ENCODE data around the gene C16orf89. TPM values are rescaled to one million over a fixed set of nuclear protein-coding genes. Genes with fewer than 3 reads are reported as not detected.
"Not testable (repeated sequence)": the region's sequence is repeated elsewhere in the genome, so short reads cannot be mapped to it uniquely, and the experiment has no call there.

The C16orf89 gene, protein sequence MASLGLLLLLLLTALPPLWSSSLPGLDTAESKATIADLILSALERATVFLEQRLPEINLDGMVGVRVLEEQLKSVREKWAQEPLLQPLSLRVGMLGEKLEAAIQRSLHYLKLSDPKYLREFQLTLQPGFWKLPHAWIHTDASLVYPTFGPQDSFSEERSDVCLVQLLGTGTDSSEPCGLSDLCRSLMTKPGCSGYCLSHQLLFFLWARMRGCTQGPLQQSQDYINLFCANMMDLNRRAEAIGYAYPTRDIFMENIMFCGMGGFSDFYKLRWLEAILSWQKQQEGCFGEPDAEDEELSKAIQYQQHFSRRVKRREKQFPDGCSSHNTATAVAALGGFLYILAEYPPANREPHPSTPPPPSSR
- total RNA-seq (not detected), polyA plus RNA-seq (ENCODE audit: insufficient read depth in 1 of 8, insufficient read length in 8 of 8, low replicate concordance in 1 of 8) (1 to 10 TPM in 1 of 8 donors, under 1 TPM in 7; 0.17 to 5.4 (median 0.39) TPM)
- long read RNA-seq, donor 1 = 0 reads
- long read RNA-seq, donor 2 = 0 reads
- long read RNA-seq, donor 3 = 0 reads
- long read RNA-seq, donor 4 = 0 reads
- long read RNA-seq, donor 5 = 0 reads
- long read RNA-seq, donor 6 = 0 reads
- long read RNA-seq, donor 7 = 0 reads
- long read RNA-seq, donor 8 = 0 reads
- long read RNA-seq, donor 9 = 0 reads
- long read RNA-seq, donor 10 = 0 reads
- long read RNA-seq, donor 11 = 0 reads

DNA sequence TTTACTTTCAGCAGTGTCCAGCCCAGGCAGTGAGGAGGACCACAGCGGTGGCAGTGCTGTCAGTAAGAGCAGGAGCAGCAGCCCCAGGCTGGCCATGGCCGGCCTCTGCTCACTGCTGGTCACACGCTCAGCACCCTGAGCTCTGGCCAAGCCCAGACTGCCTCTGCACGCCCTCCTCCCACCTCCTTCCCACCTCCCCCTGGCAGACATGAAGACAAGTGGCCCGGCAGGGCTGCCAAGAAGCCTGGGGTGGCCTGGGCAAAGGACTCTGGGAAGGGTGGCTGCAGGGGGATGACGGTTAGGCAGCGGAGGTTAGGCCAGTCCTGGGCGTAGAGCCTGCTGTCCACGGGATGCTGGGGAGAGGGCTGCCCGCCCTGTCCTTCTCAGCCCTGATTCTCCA lies at the start of gene C16orf89:
Gene C16orf89, minus strand, starts transcription at position 144 of the 400 bp plus-strand sequence. Its CDS starts 48 bp downstream, at position 96.
- Histone ChIP-seq H3K36me3 (ENCODE audit: control insufficient read depth, insufficient read depth, low read length) (no peaks in the 10 kb centered on the region), H3K9me3 (replicated peaks; ENCODE audit: control insufficient read depth, low read depth, low read length) (no peaks in the 10 kb centered on the region), H3K27me3 (ENCODE audit: control insufficient read depth, insufficient read depth, low read length) (peaks cover 2% of the 10 kb centered on the region), H3K4me3 (ENCODE audit: low read length) (no peak within 1 kb of the TSS), H3K27ac (ENCODE audit: low read length) (no peak within 1 kb of the TSS), H3K4me1 (ENCODE audit: control insufficient read depth, insufficient read depth, low read length) (no peaks in the 10 kb centered on the region)
- 53% methylated on average over 5 of the region's 10 CpGs for WGBS (ENCODE audit: insufficient coverage)
- DNase-seq = no peak

DNA sequence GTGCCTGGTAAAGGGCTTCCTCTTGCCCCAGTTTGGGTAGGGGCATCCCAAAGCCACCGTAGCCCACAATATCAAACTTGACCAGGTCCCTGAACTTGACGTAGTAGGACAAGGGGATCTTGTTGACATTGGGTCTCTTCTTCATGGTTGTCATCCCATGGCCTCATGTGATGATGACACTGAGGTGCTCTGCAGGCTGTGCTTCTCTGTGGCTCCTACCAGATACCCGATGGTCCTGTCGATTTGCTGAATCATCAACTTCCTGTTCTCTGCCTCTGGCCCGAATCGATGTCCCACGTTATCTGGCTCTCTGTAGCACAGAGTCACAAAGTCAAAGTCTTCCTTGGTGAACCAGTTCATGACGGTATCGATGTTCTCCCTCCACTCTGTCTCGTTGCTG lies 45.2 kb upstream of the C16orf89 start:
- not testable (repeated sequence) for H3K4me3 ChIP-seq (ENCODE audit: low read length); H3K36me3 ChIP-seq (ENCODE audit: control insufficient read depth, insufficient read depth, low read length); H3K27ac ChIP-seq (ENCODE audit: low read length); H3K4me1 ChIP-seq (ENCODE audit: control insufficient read depth, insufficient read depth, low read length); DNase-seq; H3K9me3 ChIP-seq (replicated peaks; ENCODE audit: control insufficient read depth, low read depth, low read length); H3K27me3 ChIP-seq (ENCODE audit: control insufficient read depth, insufficient read depth, low read length)
- WGBS (ENCODE audit: insufficient coverage) = 92% methylated on average over 7 of the region's 10 CpGs

DNA sequence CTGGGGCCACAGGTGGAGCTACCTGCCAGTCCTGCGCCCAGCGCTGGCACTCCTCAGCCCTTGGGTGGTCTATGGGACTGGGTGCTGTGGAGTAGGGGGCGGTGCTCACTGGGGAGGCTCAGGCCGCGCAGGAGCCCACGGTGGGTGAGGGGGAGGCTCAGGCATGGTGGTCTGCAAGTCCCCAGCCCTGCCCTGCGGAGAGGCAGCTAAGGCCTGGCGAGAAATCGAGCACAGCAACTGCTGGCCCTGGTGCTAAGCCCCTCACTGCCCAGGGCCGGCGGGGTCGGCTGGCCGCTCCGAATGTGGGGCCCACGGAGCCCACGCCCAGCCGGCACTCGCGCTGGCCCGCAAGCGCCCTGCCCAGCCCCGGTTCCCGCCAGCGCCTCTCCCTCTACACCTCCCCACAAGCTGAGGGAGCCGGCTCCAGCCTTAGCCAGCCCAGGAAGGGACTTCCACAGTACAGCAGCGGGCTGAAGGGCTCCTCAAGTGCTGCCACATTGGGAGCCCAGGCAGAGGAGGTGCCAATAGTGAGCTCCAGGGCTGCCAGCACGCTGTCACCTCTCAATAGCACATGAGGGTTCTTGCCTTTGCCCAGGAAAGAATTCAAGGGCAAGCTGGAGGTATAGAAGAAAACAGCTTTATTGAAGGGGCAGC lies 42.9 kb upstream of the C16orf89 start:
- no peak overlapping the region for H3K4me3 ChIP-seq (ENCODE audit: low read length)
- H3K27ac ChIP-seq (ENCODE audit: low read length) = no peak overlapping the region
- no peaks in the 10 kb centered on the region for H3K36me3 ChIP-seq (ENCODE audit: control insufficient read depth, insufficient read depth, low read length)
- no peaks in the 10 kb centered on the region for H3K27me3 ChIP-seq (ENCODE audit: control insufficient read depth, insufficient read depth, low read length)
- H3K9me3 ChIP-seq (replicated peaks; ENCODE audit: control insufficient read depth, low read depth, low read length) = no peaks in the 10 kb centered on the region
- DNase-seq = no peak
- no peaks in the 10 kb centered on the region for H3K4me1 ChIP-seq (ENCODE audit: control insufficient read depth, insufficient read depth, low read length)
- WGBS (ENCODE audit: insufficient coverage) = 86% methylated on average over 15 of the region's 27 CpGs

DNA sequence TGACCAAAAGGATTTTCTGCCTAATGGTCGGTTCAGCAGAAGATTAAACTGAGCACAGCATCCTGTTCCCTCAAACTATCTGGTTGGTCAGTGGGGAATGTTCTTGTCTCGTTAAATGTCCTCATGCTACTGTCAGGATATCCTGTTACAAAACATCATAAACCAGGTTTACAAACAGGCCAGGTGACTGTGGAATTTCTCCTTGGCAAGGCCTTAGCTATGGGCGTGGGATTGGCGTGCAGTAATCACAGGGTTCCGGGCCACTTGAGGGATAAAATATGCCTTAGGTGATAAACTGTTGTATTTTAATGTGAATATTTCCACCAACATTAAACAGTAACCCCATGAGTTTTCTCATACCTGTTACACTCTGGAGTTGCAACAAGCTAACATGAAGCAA lies 39.3 kb upstream of the C16orf89 start:
- H3K4me1 ChIP-seq (ENCODE audit: control insufficient read depth, insufficient read depth, low read length); H3K4me3 ChIP-seq (ENCODE audit: low read length); H3K27ac ChIP-seq (ENCODE audit: low read length); H3K36me3 ChIP-seq (ENCODE audit: control insufficient read depth, insufficient read depth, low read length); H3K9me3 ChIP-seq (replicated peaks; ENCODE audit: control insufficient read depth, low read depth, low read length); H3K27me3 ChIP-seq (ENCODE audit: control insufficient read depth, insufficient read depth, low read length); DNase-seq: not testable (repeated sequence)
- no CpG with 5 or more reads among the region's 5 CpGs for WGBS (ENCODE audit: insufficient coverage)

DNA sequence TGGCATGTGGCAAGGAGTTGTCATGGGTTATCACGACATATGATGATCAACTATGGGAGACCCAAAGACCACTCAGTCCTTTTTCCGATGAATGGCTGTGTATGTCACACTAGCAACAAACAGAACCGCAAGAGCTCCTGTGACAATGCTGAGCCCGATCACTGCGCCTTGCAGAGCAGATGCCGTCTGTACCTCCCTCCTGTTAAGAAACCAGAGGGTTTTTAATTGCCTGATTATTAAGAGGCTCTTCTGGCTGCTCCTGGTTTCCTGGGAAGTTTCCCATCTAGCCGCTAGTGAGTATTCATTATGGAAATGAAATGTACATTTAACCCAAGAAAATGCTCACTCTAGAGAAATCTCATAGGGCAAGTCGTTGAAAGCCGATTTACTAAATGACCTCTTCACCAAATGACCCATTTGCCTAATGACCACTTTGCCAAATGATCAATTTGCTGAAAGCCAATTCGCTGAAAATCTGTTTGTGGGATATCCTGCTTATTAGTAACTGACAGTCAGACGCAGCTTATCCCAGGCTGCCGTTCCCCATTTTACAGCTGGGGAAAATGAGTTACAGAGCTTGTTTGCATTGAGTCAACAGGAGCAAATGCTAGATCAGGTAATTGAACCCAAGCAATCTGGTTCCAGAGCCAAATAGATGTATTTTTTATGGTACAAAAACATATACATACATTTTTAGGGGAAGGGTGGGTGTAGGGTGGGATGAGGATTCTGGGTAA lies 37.7 kb upstream of the C16orf89 start:
- not testable (repeated sequence) for H3K4me3 ChIP-seq (ENCODE audit: low read length); H3K9me3 ChIP-seq (replicated peaks; ENCODE audit: control insufficient read depth, low read depth, low read length); DNase-seq; H3K36me3 ChIP-seq (ENCODE audit: control insufficient read depth, insufficient read depth, low read length); H3K4me1 ChIP-seq (ENCODE audit: control insufficient read depth, insufficient read depth, low read length); H3K27ac ChIP-seq (ENCODE audit: low read length); H3K27me3 ChIP-seq (ENCODE audit: control insufficient read depth, insufficient read depth, low read length)
- WGBS (ENCODE audit: insufficient coverage) = 74% methylated on average over 7 of the region's 12 CpGs

DNA sequence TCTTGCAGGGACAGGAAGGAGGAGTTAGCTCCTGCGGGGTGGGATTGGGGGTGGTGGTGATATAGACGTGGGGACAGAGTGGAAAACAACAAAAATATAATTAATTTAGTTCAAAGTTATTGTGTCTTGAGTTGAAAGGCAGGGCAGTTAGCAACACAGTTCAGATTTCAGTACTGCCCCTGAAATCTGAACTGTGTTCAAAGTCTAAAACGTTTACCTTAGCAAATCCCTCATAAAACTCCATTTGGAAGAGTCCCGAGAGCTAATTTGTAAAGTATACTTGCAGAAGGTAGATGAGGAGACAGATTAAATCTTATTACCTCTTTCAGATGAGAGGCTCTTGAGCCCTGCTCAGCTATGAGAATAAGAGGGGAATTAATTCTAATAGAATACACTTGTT lies 33.4 kb upstream of the C16orf89 start:
- not testable (repeated sequence) for H3K36me3 ChIP-seq (ENCODE audit: control insufficient read depth, insufficient read depth, low read length); H3K4me3 ChIP-seq (ENCODE audit: low read length); H3K4me1 ChIP-seq (ENCODE audit: control insufficient read depth, insufficient read depth, low read length); H3K9me3 ChIP-seq (replicated peaks; ENCODE audit: control insufficient read depth, low read depth, low read length); H3K27ac ChIP-seq (ENCODE audit: low read length); H3K27me3 ChIP-seq (ENCODE audit: control insufficient read depth, insufficient read depth, low read length); DNase-seq
- WGBS (ENCODE audit: insufficient coverage) = no CpG with 5 or more reads among the region's 4 CpGs

DNA sequence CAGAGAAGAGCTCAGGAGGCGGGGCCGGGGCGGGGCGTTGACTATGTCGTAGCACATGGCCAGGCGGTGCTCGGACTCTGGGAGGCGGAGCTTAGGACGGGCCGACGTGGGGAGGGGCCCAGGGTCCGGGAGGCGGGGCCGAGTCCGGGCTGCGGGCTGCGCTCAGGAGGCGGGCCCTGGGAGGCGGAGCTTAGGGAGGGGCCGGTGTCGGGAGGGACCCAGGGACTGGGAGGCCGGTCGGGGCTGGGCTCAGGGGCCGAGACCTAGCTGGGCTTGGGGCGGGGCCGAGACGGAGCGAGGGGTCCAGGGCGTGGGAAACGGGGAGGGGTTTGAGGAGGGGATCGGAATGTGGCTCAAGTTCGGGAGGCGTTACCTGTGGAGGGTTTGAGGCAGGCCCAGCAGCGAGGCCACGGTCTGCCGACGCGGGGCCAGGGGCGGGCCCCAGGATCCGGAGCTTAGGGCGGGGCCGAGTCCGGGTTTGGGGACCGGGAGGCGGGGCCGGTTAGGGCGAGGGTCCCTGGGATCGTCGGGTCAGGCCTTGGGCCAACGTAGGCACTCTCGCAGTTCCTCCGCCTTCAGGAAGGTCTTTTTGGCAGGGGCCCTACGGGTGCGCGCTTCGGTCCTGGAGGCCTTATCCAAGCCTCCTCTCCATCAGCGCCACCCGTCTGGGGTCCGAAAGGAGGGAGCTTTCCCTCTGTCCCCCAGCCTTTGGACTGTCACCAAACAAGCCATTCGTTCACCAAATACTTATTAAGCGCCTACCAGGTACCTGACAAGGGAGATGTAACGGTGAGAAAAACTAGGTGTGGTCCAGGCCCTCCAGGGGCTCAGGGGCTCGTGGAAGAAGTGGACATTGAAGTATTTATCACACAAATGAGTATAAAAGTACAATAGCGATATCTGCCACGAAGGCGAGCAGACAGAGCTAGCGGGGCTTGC lies 32.7 kb upstream of the C16orf89 start:
- not testable (repeated sequence) for H3K27me3 ChIP-seq (ENCODE audit: control insufficient read depth, insufficient read depth, low read length); H3K36me3 ChIP-seq (ENCODE audit: control insufficient read depth, insufficient read depth, low read length); H3K4me1 ChIP-seq (ENCODE audit: control insufficient read depth, insufficient read depth, low read length); H3K9me3 ChIP-seq (replicated peaks; ENCODE audit: control insufficient read depth, low read depth, low read length)
- DNase-seq = peak; percentile 90
- H3K4me3 ChIP-seq (ENCODE audit: low read length) = peak overlapping the region; percentile 48
- 0% methylated on average over 27 of the region's 67 CpGs for whole genome bisulfite sequencing (ENCODE audit: insufficient coverage)
- peak overlapping the region; percentile 82 for H3K27ac ChIP-seq (ENCODE audit: low read length)

DNA sequence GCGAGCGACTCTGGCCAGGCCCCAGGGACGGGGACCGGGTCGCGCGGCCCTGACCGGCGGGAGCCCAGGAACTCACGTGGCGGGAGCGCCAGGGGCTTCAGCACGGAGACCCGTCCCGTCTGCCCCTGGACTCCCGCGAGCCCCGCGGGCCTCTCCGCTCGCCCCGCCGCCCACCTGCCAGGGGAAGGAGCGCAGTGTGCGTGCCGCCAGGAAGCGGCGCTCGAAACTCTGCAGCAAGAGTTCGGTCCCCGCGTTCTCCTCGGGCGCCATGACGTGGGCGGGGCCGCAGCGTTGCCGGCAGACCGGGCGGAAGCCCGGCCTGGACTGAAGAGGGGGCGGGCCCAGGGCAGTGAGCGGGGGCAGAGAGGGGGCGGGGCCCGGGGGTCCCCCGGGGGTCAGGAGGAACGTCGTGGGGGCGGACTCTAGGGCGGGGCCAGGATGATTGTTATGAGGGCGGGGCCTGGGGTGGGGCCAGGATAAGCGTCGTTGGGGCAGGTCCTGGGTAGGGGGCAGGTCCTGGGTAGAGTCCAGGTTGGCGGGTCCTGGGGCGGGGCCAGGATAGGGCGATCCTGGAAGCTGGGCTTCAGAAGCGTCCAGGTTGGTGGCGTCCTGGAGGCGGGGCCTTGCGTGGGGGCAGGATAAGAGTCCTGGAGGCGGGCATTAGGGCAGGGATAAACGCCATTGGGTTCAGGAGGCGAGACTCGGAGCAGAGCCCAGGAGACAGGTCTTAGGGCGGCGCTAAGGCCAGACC lies 31.9 kb upstream of the C16orf89 start, which contains the start of gene EEF2KMT:
Gene EEF2KMT, minus strand, starts transcription at position 326 of the 751 bp plus-strand sequence. Its CDS starts 56 bp downstream, at position 270.
- H3K4me1 ChIP-seq (ENCODE audit: control insufficient read depth, insufficient read depth, low read length); H3K27me3 ChIP-seq (ENCODE audit: control insufficient read depth, insufficient read depth, low read length); H3K9me3 ChIP-seq (replicated peaks; ENCODE audit: control insufficient read depth, low read depth, low read length); H3K36me3 ChIP-seq (ENCODE audit: control insufficient read depth, insufficient read depth, low read length): not testable (repeated sequence)
- H3K27ac ChIP-seq (ENCODE audit: low read length) = peak within 1 kb of the TSS; percentile 82
- DNase-seq = peak; percentile 100
- H3K4me3 ChIP-seq (ENCODE audit: low read length) = peak within 1 kb of the TSS; percentile 50
- WGBS (ENCODE audit: insufficient coverage) = under 1% methylated on average over 64 of the region's 67 CpGs

DNA sequence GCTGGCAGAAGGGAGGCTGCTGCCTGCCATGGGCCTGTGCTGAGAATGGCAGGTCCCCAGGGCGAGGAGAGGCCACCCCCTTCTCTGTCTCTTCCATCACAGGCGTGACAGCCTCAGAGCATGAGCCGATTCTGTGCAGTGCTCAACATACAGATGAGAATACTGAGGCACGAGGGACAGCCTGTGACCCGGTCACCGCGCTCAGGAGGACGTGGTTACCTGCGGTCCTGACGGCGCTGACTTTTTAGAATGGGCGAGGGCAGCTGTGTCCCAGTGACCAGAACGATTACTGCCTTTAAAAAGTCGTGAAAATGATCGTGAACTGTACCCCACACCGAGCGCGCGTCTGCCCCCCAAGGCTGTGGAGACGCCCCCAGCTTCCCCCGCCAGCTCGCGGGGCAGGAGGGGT lies 31.3 kb upstream of the C16orf89 start:
- not testable (repeated sequence) for H3K27me3 ChIP-seq (ENCODE audit: control insufficient read depth, insufficient read depth, low read length); H3K36me3 ChIP-seq (ENCODE audit: control insufficient read depth, insufficient read depth, low read length); H3K9me3 ChIP-seq (replicated peaks; ENCODE audit: control insufficient read depth, low read depth, low read length); H3K4me1 ChIP-seq (ENCODE audit: control insufficient read depth, insufficient read depth, low read length)
- 0% methylated on average over 21 of the region's 23 CpGs for WGBS (ENCODE audit: insufficient coverage)
- Histone ChIP-seq H3K27ac (ENCODE audit: low read length) (peak overlapping the region; percentile 82), H3K4me3 (ENCODE audit: low read length) (peak overlapping the region; percentile 50)
- DNase-seq = peak; percentile 59
